ENCODE measurements around the gene VPS54. TPM values are rescaled to one million over a fixed set of nuclear protein-coding genes. Genes with fewer than 3 reads are reported as not detected.

Gene VPS54
- total RNA-seq = 10 to 100 TPM; 20.9 to 21.2 TPM
- long read RNA-seq, full-length matches to known transcripts = 13 of 21 reads
- long read RNA-seq, partial matches to known transcripts = 1 of 21 reads
- long read RNA-seq, other reads (novel, unspliced or antisense) = 7 of 21 reads

DNA sequence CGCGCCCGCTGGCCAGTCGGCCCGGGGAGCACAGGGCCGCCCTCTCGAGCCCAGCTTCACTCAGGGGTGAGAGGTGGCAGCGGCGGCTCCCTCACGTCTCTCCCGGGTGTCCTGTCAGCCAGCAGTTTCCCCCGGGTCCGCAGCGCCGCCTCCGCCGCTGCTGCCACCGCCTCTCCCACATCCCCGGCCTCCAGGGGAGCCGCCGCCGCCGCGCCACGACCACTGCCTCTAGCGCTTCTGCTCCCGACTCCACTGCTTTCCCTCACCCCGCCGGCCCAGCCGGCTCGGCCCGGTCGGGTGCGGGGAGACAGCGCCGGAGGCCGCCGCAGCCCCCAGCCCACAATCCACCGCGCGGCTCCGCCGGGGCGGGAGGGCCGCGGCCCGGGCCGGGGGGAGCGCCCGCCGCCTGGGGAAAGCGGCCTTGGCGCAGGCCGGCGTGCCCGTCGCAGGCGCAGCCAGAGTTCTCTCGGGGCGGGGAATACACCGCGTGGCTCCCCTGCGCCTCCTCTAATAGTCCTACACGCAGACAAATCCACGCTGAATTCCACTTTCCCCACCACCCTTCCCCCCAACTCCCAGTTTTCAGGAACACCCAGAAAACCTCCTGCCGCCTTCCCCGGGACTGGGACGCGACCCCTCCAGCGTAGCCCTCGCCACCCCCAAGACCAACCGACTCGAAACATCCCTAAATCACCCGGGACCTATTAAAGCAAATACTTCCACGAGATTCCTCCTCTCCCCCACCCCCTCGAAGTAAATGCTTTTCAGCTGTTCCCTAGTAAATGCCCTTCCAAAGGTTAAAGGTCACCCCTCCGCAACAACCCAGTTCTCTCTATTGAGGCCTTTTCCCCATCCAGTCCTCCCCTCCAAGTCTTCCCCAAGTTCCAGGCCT, at the start of gene VPS54:
VPS54 (minus strand) TSS at position 346 of the 892 bp plus-strand sequence. CDS start 35,429 bp downstream, outside the sequence.
- peak; percentile 58 to 69 for DNase-seq
- intact Hi-C loops (cut with DNase I, micrococcal nuclease) = no loop called here
- ATAC-seq = peak; percentile 71

- intact Hi-C loops (cut with DNase I, micrococcal nuclease) = no loop called here
- DNase-seq = no peak
- no peak for ATAC-seq
Observed at GRCh38 chr2:64067326-64067725, 48.1 kb upstream of the VPS54 start.

- no peak for DNase-seq
- intact Hi-C loops (cut with DNase I, micrococcal nuclease) = no loop called here
- no peak for ATAC-seq
Observed at GRCh38 chr2:64065516-64065915, 46.3 kb upstream of the VPS54 start.

DNA sequence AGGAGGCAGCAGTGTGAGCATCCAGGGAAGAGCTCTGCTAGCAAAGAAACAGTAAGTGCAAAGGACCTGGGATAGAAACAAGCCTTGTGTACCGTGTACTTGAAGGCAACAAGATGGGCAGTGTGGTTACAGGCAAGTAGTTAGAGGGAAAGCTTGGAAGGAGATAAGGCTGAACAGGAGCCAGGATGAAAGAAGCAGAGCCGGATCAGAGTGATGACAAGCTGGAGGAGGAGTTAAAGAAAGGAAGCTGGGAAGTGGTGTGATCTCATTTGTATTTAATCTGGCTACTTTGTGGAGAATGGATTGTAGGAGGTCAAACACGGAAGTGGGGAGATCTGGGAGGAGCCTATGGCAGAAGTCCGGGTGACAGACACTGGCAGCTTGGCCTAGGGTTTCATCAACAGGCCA, 44.7 kb upstream of the VPS54 start:
- intact Hi-C loops (cut with DNase I, micrococcal nuclease) = no loop called here
- DNase-seq = peak in 1 of 2 donors; percentile 45
- ATAC-seq = peak; percentile 83

DNA sequence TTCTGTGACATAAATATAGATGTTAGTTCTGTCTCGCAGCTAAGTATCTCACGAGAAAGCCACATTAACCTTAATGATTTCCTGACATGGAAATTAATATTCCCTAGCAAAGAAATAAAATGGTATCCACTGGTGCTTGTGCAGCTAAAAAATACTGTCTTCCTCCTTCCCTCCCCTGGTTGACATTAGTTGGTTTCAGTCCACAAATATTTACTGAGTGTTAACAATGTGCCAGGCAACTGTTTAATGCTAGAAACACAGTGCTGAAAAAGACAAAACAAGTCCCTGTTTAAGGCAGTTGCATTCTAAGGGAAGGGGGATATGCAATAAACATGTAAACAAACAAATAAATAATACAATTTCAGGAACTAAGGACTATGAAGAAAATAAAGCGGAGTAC, 44.2 kb upstream of the VPS54 start:
- peak; percentile 59 for ATAC-seq
- DNase-seq = no peak

GRCh38 chr2:64062840-64063239, 43.6 kb upstream of the VPS54 start:
- DNase-seq (no peak), ATAC-seq (peak; percentile 68)
- intact Hi-C loops (cut with DNase I, micrococcal nuclease) = no loop called here

More for the DNA sequence above, 44.2 kb upstream of the VPS54 start:
- intact Hi-C loops (cut with DNase I, micrococcal nuclease) = no loop called here

GRCh38 chr2:64059270-64059669, 40.0 kb upstream of the VPS54 start:
- no peak for ATAC-seq
- DNase-seq = no peak
- intact Hi-C loops (cut with DNase I, micrococcal nuclease) = no loop called here

DNA sequence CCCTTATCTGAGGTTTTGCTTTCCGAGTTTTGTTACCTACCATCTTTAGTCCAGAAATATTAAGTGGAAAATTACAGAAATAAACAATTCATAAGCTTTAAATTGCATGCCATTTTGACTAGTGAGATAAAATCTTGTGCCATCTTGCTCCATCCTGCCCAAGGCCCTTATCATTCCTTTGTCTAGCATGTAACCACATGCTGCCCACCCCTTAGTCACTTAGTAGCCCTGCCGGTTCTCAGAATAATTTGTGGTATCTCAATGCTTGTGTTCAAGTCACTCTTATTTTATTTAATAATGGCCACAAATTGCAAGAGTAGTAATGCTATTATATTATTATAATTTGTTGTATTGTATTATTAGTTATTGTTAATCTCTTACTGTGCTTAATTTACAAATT, 36.8 kb upstream of the VPS54 start:
- DNase-seq (no peak), ATAC-seq (no peak)
- intact Hi-C loops (cut with DNase I, micrococcal nuclease) = no loop called here

GRCh38 chr2:64054161-64054915, 35.1 kb upstream of the VPS54 start:
- intact Hi-C loops (cut with DNase I, micrococcal nuclease) = no loop called here
- no peak for ATAC-seq
- DNase-seq = no peak

DNA sequence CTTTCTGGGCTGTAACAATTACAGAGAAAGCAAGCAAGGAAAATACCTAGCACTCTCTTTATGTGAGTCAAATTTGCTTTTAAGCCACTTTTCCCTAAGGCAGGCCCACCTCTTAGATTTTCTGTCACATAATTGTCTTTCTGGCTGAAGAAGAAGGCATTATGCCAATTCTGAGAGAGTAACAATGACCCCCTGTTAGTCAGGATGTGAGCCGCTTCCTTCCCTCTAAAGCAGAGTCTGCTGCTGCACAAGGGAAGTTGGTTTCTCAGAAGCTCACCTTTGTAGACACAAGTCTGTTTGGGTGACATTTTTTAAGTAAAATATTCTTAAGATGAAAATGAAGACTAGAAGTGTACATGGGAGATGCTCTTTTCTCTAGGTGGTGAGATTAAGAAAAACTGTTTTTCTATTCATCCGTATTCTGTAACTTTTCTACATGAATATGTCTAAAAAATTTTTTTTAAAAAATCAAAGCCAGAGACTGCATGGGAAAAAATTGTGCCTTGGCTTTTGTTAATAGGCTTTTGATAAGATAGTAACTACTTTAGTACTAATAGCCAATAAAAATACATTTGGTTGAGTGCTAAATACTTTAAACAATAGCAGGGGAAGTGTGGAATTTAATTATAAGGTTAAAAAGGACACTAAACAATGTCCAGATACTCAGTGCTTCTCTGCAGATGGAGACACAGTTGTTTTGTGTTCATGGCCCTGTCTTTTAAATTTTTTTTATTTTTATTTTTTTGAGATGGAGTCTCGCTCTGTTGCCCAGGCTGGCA, 33.4 kb upstream of the VPS54 start:
- DNase-seq (no peak), ATAC-seq (no peak)
- intact Hi-C loops (cut with DNase I, micrococcal nuclease) = no loop called here

DNA sequence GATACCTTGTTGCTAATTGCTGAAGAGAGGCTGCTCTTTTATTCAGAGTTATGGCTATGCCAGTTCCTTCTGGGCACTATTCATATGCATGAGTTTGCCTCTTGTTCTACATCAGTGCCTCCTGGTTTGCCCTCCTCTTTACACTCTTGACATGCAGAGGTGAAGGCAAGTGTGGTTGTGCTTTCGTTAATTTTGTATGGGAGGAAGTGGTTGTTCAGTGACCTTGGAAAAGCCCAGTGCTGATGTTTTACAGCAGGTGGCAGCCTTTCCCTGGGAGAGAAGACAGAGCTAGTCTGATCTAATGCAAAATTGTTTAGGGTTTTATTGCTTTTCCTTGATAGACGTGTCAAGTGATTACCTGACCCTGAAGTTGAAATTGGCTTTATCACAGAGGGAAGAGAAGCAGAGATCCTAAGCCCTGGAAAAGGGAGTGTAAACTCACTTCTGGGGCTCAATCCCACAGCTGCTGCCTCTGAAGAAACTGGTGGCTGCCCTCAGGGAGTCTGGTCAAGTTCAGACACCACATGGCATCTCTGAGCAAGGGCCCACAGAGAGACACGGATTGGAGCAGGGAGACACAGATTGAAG, 30.5 kb upstream of the VPS54 start:
- intact Hi-C loops (cut with DNase I, micrococcal nuclease) = loop anchor here in 1 of 2 donors (5.0 kb wide), 3 partner anchors 263 to 438 kb away; no protein-coding TSS in a partner anchor
- ATAC-seq (peak; percentile 99), DNase-seq (peak; percentile 69 to 72)

DNA sequence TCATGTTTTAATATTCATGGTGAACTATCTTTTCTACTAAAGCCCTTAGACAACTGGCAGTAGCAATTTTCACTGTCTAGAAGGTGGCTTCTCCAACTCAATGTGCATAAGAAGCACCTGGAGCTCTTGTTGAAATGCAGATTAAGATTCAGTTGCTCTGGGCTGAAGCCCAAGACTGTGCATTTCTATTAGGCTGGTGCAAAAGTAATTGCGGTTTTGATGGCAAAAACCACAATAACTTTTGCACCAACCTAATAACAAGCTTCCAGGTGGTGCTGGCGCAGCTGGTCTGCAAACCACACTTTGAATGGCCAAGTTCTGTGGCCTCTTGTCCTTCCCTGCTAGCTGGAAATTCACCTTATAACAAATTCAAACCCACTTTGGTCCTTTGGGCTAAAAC, 26.7 kb upstream of the VPS54 start:
- intact Hi-C loops (cut with DNase I, micrococcal nuclease) = loop anchor here in 1 of 2 donors (5.0 kb wide), 3 partner anchors 266 to 441 kb away; no protein-coding TSS in a partner anchor
- ATAC-seq (no peak), DNase-seq (no peak)

DNA sequence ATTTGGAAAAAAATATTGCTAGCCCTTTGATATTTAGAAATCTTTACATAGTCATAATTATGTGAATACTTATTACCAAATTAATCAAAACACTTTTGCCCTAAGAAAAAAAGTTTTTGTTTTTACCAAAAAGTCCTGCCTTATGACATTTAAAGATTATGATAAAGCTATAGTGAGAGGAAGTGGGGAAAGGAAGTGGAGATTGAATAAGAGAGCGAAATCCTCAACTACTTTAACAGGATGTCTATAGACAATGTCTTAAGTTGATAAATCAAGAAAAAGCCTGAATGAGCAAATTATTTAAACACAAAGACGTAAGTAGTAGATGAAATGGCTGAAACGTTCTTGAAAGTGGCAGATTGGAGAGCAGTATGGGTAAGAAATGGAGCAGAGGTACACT, 20.9 kb upstream of the VPS54 start:
- ATAC-seq (no peak), DNase-seq (no peak)
- intact Hi-C loops (cut with DNase I, micrococcal nuclease) = no loop called here

- no peak for ATAC-seq
- intact Hi-C loops (cut with DNase I, micrococcal nuclease) = no loop called here
Observed at GRCh38 chr2:64036034-64036705, 16.9 kb upstream of the VPS54 start.

GRCh38 chr2:64035072-64035942, 16.1 kb upstream of the VPS54 start:
- no peak for DNase-seq
- intact Hi-C loops (cut with DNase I, micrococcal nuclease) = no loop called here
- ATAC-seq = no peak

More at GRCh38 chr2:64036034-64036705, 16.9 kb upstream of the VPS54 start:
- no peak for DNase-seq

DNA sequence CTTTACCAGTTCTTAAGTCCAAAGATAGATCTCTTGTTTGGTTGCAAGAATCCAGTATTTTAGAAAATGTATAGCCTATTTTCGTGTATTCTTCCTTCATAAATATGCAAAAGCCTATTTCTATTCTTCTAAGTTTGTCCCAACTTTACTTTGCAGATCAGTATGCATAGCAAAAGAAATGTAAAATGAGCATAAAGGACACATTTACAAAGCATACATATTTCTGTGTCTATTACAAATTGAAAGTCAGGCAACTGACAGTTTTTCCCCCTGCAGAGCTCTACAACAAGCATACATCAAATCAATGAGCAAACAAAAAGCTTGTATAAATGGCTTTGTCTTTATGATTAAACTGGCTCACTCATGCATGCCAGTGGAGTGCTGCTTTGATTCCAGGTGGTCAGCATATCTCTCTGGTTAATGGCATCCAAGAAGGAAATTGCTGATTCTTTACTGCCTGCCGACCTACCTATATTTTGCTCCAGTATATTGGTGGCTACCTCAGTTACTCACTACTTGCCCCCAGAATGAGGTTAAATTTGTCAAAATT, 10.0 kb upstream of the VPS54 start:
- DNase-seq = no peak
- ATAC-seq = no peak
- intact Hi-C loops (cut with DNase I, micrococcal nuclease) = no loop called here

GRCh38 chr2:64025741-64026140, 6.5 kb upstream of the VPS54 start:
- DNase-seq (no peak), ATAC-seq (no peak)
- intact Hi-C loops (cut with DNase I, micrococcal nuclease) = no loop called here

Data from left colon (tissue), 2 donors.